Lower leg skin (tissue), 3 donors: ENCODE results near the gene CCL25.

Experiments
- POLR2A ChIP-seq, 2 donors: fragments of 450-650 bp; IDR thresholded peaks; one replicate each; pipeline ENCODE4 v1.6.1; 2016 to 2017; ENCODE audit warnings: antibody characterized with exemption in 2 of 2, mild to moderate bottlenecking in 1 of 2, moderate library complexity in 1 of 2
- TF ChIP-seq, protein P1 (sequence below), 3 donors: fragments of 450-650 bp; IDR thresholded peaks; one replicate each; pipeline ENCODE4 v1.5.1; 2016; ENCODE audit warnings: antibody characterized with exemption in 3 of 3, mild to moderate bottlenecking in 3 of 3, moderate library complexity in 2 of 3

DNA sequence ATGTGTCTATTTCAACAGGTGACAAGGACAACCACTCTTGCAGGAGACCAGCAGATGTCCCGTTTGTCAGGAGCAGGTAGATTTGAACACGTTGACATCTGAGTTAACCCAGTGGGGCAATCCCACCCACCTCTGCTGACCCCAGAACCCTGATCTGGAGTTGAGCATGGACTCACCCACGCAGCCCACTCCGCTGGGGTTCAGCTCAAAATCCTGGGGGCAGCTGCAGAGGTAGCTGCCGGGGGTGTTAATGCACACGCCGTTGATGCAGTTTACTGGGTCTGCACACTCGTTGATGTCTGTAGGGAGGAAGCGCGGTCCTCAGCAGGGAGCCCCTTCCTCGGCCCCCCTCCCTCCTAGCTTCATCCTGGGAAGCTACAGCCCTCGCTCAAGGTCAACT is 56.9 kb downstream of the CCL25 start:
- TF ChIP-seq POLR2A (IDR thresholded peaks at IDR 0.05) = no peak
- TF ChIP-seq, protein P1, sequence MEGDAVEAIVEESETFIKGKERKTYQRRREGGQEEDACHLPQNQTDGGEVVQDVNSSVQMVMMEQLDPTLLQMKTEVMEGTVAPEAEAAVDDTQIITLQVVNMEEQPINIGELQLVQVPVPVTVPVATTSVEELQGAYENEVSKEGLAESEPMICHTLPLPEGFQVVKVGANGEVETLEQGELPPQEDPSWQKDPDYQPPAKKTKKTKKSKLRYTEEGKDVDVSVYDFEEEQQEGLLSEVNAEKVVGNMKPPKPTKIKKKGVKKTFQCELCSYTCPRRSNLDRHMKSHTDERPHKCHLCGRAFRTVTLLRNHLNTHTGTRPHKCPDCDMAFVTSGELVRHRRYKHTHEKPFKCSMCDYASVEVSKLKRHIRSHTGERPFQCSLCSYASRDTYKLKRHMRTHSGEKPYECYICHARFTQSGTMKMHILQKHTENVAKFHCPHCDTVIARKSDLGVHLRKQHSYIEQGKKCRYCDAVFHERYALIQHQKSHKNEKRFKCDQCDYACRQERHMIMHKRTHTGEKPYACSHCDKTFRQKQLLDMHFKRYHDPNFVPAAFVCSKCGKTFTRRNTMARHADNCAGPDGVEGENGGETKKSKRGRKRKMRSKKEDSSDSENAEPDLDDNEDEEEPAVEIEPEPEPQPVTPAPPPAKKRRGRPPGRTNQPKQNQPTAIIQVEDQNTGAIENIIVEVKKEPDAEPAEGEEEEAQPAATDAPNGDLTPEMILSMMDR (IDR thresholded peaks at IDR 0.05) = no peak
